Testis (tissue), 3 donors: Measurements from ENCODE around the gene LRRC8C. TPM values are rescaled to one million over a fixed set of nuclear protein-coding genes. Genes with fewer than 3 reads are reported as not detected.

Experiments
- DNase-seq: peaks from one replicate; pipeline ENCODE4 v3.0.0-alpha.2; 2019
- H3K27ac ChIP-seq, 2 donors: fragments of 200-600 bp; sonication (generic); one replicate each; pipeline ENCODE4 v1.5.1; 2019
- H3K27me3 ChIP-seq: fragments of 200-600 bp; sonication (generic); one replicate; pipeline ENCODE4 v1.5.1; 2019
- H3K36me3 ChIP-seq: fragments of 200-600 bp; sonication (generic); one replicate; pipeline ENCODE4 v1.5.1; 2017; ENCODE audit warnings: low read depth; ENCODE audit errors: missing control alignments
- H3K4me1 ChIP-seq: fragments of 200-600 bp; sonication (generic); one replicate; pipeline ENCODE4 v1.5.1; 2019
- H3K4me3 ChIP-seq, 2 donors: fragments of 200-600 bp; sonication (generic); one replicate each; pipeline ENCODE4 v1.5.1; 2017 to 2019
- H3K9me3 ChIP-seq: fragments of 200-600 bp; sonication (generic); one replicate; pipeline ENCODE4 v1.5.1; 2017
- POLR2A ChIP-seq: fragments of 450-650 bp; IDR thresholded peaks from one replicate; pipeline ENCODE4 v1.6.1; 2017; ENCODE audit warnings: antibody characterized with exemption, mild to moderate bottlenecking, moderate library complexity
- WGBS, 2 donors: methylation state at CpG; one replicate each; pipeline ENCODE4 v1.1.5; 2018; 5-methylcytosine and 5-hydroxymethylcytosine counted together
- intact Hi-C: fragments of 100-400 bp; cut with DNase I; formaldehyde crosslinking; loops from one replicate; pipeline ENCODE4 v1.15.1; 2023; ENCODE audit warnings: low total_unique reads
- polyA plus RNA-seq: library from polyadenylated mRNA; stranded (reverse); fragments of 350-450 nt; fragmentation: Illumina TruSeq; extraction: RNeasy Lipid Tissue Mini Kit (QIAGEN cat#74804); gene quantifications from one replicate; pipeline ENCODE4 v1.2.3, GENCODE V29; 2014; ENCODE audit warnings: low read depth, low replicate concordance; ENCODE audit not compliant: insufficient read depth
- total RNA-seq, 2 donors: library from RNA; depleted of rRNA; stranded (reverse); fragments of >200 nt; gene quantifications; one replicate each; pipeline ENCODE4 v1.2.3, GENCODE V29; 2016
- TF ChIP-seq, protein P1 (sequence below), 3 experiments: fragments of 450-650 bp in 2 of 3; fragments of 200-600 bp in 1 of 3; sonication (generic) in 1 of 3; IDR thresholded peaks; one replicate each; pipeline ENCODE4 v1.5.1; 2016 to 2019; ENCODE audit warnings: antibody characterized with exemption in 3 of 3, mild to moderate bottlenecking in 2 of 3, moderate library complexity in 1 of 3

The LRRC8C gene
- total and polyA plus RNA-seq, 3 donors from 2014 or later = 8.2 to 19.8 (median 16.2) TPM

DNA sequence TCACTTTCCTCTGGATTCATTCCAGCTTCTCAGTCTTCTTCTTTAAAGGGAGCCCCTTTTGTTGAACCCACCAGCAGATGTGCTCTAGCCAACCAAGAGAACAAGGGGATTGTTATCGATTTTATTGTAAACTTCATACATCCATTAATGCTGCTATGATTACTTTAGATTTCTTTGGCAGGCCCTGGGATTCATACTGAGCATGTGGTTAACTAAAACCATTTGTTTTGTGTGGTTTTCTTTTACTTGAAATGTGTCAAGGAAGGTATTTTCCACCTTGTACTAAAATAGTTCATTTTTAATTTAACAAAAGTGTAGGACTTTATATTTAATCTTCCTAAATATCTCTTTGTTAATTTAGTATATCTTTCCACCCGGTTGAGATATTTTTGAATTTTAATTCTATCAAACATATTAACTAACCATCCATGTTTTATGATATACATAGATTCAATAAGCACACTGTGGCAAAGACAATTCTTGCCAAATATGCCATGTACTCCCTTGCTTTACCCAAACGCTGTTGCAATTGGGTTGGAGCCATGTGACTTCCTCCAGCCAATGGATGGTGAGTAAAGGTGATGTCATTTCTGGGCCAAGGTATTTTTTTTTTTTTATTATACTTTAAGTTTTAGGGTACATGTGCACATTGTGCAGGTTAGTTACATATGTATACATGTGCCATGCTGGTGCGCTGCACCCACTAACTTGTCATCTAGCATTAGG is 113.7 kb downstream of the LRRC8C start:
- H3K27ac ChIP-seq = no peak overlapping the region
- H3K9me3 ChIP-seq = no peaks in the 10 kb centered on the region
- no peak for TF ChIP-seq POLR2A
- TF ChIP-seq, protein P1, sequence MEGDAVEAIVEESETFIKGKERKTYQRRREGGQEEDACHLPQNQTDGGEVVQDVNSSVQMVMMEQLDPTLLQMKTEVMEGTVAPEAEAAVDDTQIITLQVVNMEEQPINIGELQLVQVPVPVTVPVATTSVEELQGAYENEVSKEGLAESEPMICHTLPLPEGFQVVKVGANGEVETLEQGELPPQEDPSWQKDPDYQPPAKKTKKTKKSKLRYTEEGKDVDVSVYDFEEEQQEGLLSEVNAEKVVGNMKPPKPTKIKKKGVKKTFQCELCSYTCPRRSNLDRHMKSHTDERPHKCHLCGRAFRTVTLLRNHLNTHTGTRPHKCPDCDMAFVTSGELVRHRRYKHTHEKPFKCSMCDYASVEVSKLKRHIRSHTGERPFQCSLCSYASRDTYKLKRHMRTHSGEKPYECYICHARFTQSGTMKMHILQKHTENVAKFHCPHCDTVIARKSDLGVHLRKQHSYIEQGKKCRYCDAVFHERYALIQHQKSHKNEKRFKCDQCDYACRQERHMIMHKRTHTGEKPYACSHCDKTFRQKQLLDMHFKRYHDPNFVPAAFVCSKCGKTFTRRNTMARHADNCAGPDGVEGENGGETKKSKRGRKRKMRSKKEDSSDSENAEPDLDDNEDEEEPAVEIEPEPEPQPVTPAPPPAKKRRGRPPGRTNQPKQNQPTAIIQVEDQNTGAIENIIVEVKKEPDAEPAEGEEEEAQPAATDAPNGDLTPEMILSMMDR (IDR thresholded peaks at IDR 0.05) = no peak
- intact Hi-C loops = no loop called here
- H3K4me3 ChIP-seq = no peak overlapping the region
- no peaks in the 10 kb centered on the region for H3K27me3 ChIP-seq
- WGBS, 2 donors = 80 to 88% methylated on average over 4 of the region's 4 CpGs
- no peaks in the 10 kb centered on the region for H3K36me3 ChIP-seq
- DNase-seq = no peak
- no peaks in the 10 kb centered on the region for H3K4me1 ChIP-seq

DNA sequence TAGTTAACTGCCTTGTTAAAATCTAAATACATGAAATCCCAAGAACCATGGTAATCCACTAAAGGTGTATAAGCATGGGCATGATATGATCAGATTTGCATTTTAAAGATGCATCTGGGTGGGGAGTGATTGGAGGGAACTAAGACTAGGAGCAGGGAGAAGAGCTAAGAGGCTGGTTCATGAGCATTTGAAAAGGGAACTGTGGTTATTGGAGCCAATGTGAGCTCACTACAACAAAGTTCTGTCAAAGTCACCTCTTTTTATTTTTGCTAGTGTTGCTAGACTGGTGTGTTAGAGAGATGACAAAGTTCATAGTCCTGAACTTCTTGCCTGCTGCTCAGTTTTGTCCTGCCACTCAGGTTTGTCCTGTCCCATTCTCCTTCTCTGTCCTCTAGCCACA is 120.8 kb downstream of the LRRC8C start:
- Histone ChIP-seq H3K27ac (no peak overlapping the region), H3K9me3 (no peaks in the 10 kb centered on the region), H3K36me3 (no peaks in the 10 kb centered on the region), H3K4me3 (no peak overlapping the region), H3K4me1 (no peaks in the 10 kb centered on the region), H3K27me3 (no peaks in the 10 kb centered on the region)
- intact Hi-C loops = no loop called here
- TF ChIP-seq, protein P1 (IDR thresholded peaks at IDR 0.05) = no peak
- no peak for TF ChIP-seq POLR2A
- no peak for DNase-seq

DNA sequence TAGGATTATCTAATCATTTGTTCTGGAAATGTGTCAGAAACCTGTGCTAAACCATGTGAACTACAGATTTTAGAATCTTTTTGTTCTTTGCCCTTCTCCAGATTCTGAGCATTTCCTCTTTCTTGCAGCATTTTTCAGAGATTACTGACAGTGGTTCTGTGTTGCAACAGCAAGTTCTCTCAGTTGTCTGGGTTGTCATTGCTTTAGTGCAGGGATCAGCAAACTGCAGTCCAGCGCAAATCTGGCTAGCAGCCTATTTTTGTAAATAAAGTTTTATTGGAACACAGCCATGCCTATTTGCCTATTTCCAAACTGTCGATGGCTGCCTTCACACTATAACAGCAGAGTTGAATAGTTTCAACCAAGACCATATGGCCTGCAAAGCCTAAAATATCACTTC is 121.6 kb downstream of the LRRC8C start:
- no peak for DNase-seq
- TF ChIP-seq, protein P1 (IDR thresholded peaks at IDR 0.05) = no peak
- no peak for TF ChIP-seq POLR2A
- H3K9me3 ChIP-seq = no peaks in the 10 kb centered on the region
- WGBS, 2 donors = 92 to 94% methylated on average over 2 of the region's 2 CpGs
- intact Hi-C loops = no loop called here
- H3K36me3 ChIP-seq = no peaks in the 10 kb centered on the region
- no peaks in the 10 kb centered on the region for H3K4me1 ChIP-seq
- no peaks in the 10 kb centered on the region for H3K27me3 ChIP-seq
- H3K4me3 ChIP-seq = no peak overlapping the region
- H3K27ac ChIP-seq = no peak overlapping the region

DNA sequence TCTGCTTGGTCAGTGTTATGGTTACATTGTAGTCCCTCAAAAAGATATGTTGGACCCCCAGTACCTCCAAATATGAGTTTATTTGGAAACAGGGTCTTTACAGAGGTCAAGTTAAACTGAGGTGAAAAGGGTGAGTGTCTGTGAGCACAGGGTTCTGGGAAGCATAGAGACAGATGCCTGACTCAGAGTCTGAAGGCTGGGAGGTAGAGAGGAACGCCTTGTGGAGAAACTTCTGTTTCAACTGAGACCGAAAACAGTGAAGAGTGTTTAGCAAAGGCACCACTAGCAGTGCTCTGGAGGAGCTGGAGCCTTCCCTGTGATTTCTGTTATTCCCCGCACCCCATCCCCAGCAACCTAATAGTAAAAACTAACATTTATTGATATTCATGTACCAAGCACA is 122.7 kb downstream of the LRRC8C start:
- 90 to 99% methylated on average over 3 of the region's 3 CpGs for WGBS, 2 donors
- H3K27me3 ChIP-seq = no peaks in the 10 kb centered on the region
- no peak overlapping the region for H3K4me3 ChIP-seq
- H3K4me1 ChIP-seq = no peaks in the 10 kb centered on the region
- TF ChIP-seq POLR2A = no peak
- TF ChIP-seq, protein P1 (IDR thresholded peaks at IDR 0.05) = no peak
- H3K9me3 ChIP-seq = no peaks in the 10 kb centered on the region
- H3K27ac ChIP-seq = no peak overlapping the region
- DNase-seq = no peak
- intact Hi-C loops = no loop called here
- no peaks in the 10 kb centered on the region for H3K36me3 ChIP-seq

GRCh38 chr1:89757532-89757931 is 124.6 kb downstream of the LRRC8C start:
- TF ChIP-seq, protein P1 (IDR thresholded peaks at IDR 0.05) = no peak
- TF ChIP-seq POLR2A = no peak
- no peak overlapping the region for H3K27ac ChIP-seq
- no peak overlapping the region for H3K4me3 ChIP-seq
- H3K4me1 ChIP-seq = peaks cover 5% of the 10 kb centered on the region
- WGBS, 2 donors = 40 to 46% methylated on average over 5 of the region's 5 CpGs
- DNase-seq = no peak
- no peaks in the 10 kb centered on the region for H3K27me3 ChIP-seq
- no peaks in the 10 kb centered on the region for H3K36me3 ChIP-seq
- intact Hi-C loops = no loop called here
- no peaks in the 10 kb centered on the region for H3K9me3 ChIP-seq
